Measurements from ENCODE around the gene SMIM3.

- TF ChIP-seq, protein P1, sequence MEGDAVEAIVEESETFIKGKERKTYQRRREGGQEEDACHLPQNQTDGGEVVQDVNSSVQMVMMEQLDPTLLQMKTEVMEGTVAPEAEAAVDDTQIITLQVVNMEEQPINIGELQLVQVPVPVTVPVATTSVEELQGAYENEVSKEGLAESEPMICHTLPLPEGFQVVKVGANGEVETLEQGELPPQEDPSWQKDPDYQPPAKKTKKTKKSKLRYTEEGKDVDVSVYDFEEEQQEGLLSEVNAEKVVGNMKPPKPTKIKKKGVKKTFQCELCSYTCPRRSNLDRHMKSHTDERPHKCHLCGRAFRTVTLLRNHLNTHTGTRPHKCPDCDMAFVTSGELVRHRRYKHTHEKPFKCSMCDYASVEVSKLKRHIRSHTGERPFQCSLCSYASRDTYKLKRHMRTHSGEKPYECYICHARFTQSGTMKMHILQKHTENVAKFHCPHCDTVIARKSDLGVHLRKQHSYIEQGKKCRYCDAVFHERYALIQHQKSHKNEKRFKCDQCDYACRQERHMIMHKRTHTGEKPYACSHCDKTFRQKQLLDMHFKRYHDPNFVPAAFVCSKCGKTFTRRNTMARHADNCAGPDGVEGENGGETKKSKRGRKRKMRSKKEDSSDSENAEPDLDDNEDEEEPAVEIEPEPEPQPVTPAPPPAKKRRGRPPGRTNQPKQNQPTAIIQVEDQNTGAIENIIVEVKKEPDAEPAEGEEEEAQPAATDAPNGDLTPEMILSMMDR (IDR thresholded peaks at IDR 0.05) = no peak
- TF ChIP-seq ZFX (IDR thresholded peaks at IDR 0.05; ENCODE audit: borderline replicate concordance) = no peak
Observed at GRCh38 chr5:150789450-150789849, 10.9 kb downstream of the SMIM3 start.
